Cardiac atrium fibroblast (primary cell): ENCODE measurements around the gene VGF. TPM values are rescaled to one million over a fixed set of nuclear protein-coding genes. Genes with fewer than 3 reads are reported as not detected.

Source experiments
- total RNA-seq: library from RNA; depleted of rRNA; stranded (reverse); fragments of >200 nt; gene quantifications from 2 replicates; pipeline ENCODE4 v1.2.3, GENCODE V29; 2015

Gene VGF
- total RNA-seq = 0.18 and 0.65 TPM in 2 replicates

DNA sequence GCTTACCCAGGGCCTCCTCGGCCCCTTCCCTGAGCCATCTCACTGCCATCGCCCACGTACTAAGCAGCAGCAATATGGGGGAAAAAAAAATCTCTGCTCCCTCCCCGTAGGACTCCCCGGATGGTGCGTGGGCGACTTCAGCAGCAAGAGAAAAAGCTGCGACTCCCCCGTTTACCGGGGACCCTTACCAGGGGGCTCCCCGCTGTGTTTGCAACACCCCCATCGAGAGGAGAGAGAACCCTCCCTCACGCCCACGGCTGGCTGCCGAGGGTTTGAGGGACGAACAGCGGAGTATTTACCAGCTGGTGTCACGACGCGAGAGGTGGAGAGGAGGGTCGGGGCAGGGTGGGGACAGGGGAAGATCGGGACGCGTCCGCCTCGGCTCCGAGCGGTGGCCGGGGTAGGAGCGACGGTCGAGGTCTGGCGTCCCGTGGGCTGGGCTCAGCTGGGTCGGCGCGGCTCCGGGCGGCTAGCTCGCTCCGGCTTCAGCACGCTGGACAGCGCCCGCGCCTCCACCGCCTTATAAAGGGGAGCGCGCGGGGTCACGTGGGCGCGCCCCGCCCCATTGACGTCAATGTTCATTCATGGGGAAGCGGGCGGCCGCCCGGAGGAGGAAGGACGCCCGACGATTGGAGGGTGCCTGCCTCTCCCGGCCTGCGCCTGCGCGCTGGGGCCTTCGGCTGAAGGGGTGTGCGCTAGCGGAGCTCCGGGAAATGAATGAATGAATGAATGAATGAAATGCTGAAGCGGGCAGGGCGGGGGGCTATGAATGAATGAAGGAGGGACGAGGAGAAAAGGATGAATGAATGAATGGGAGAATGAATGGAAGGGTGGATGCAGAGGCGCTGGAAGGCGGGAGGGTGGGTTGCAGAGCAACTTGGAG lies at the start of gene VGF:
VGF (minus strand) TSS at position 495 of the 883 bp plus-strand sequence. CDS start 726 bp downstream, outside the sequence.

GRCh38 chr7:101200862-101201599 lies 35.7 kb upstream of the VGF start, which contains the start of gene MOGAT3:
Gene MOGAT3 (minus strand): TSS chr7:101201036. CDS start chr7:101200854, 182 bp downstream.

GRCh38 chr7:101180130-101180755 lies 14.9 kb upstream of the VGF start, which contains the start of gene NAT16:
Gene NAT16 (minus strand): TSS chr7:101180293. CDS start chr7:101174807, 5,486 bp downstream.

GRCh38 chr7:101153969-101154692 lies 11.2 kb downstream of the VGF start, which contains the start of gene AP1S1:
Gene AP1S1 (plus strand): TSS chr7:101154476. CDS start chr7:101154515, 39 bp downstream.

DNA sequence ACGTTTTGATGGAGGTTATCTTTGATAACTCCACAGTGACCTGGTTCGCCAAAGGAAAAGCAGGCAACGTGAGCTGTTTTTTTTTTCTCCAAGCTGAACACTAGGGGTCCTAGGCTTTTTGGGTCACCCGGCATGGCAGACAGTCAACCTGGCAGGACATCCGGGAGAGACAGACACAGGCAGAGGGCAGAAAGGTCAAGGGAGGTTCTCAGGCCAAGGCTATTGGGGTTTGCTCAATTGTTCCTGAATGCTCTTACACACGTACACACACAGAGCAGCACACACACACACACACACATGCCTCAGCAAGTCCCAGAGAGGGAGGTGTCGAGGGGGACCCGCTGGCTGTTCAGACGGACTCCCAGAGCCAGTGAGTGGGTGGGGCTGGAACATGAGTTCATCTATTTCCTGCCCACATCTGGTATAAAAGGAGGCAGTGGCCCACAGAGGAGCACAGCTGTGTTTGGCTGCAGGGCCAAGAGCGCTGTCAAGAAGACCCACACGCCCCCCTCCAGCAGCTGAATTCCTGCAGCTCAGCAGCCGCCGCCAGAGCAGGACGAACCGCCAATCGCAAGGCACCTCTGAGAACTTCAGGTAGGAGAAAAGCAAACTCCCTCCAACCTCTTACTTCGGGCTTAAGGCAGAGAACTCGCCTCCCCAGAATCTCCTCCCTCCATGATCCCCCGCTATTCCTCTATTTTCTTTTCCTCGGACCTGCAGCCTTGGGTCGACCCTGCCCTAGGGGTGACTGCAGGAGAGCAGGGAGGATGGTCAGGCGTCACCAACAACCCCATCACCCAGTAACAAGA lies 38.5 kb downstream of the VGF start, which contains the start of gene SERPINE1:
SERPINE1 (plus strand) TSS at position 454 of the 809 bp plus-strand sequence. CDS start 1,290 bp downstream, outside the sequence.

Other genes starting within 250 kb of the VGF start
- not detected in 2 replicates for gene MUC3A, start 216.0 kb downstream of the VGF start, total RNA-seq
- gene MUC12, start 196.0 kb downstream of the VGF start, total RNA-seq = 5.7 TPM in 1 of 2 replicates, not detected in the other
- not detected in 2 replicates for gene MUC17, start 145.5 kb downstream of the VGF start, total RNA-seq
- 10.8 and 14.7 TPM in 2 replicates for gene TRIM56, start 80.1 kb downstream of the VGF start, total RNA-seq
- gene SERPINE1, start 38.5 kb downstream of the VGF start, total RNA-seq = 2,658 and 2,684 TPM in 2 replicates
- gene AP1S1, start 11.1 kb downstream of the VGF start, total RNA-seq = 128 and 158 TPM in 2 replicates
- gene NAT16, start 14.7 kb upstream of the VGF start, total RNA-seq = not detected in 2 replicates
- gene MOGAT3, start 35.5 kb upstream of the VGF start, total RNA-seq = not detected in 2 replicates
- 107 and 134 TPM in 2 replicates for gene PLOD3, start 52.0 kb upstream of the VGF start, total RNA-seq
- gene ZNHIT1, start 52.6 kb upstream of the VGF start, total RNA-seq = 135 and 156 TPM in 2 replicates
- 4.7 and 7.0 TPM in 2 replicates for gene CLDN15, start 72.2 kb upstream of the VGF start, total RNA-seq
- gene FIS1, start 79.5 kb upstream of the VGF start, total RNA-seq = 214 and 222 TPM in 2 replicates
- gene IFT22, start 156.2 kb upstream of the VGF start, total RNA-seq = 22.7 and 22.9 TPM in 2 replicates
- gene COL26A1, start 197.3 kb upstream of the VGF start, total RNA-seq = not detected in 2 replicates